Loucy (cell line): ENCODE data around the gene NRG3.

Experiments
- CTCF ChIP-seq: fragments of 200-600 bp; sonication (generic); conservative IDR thresholded peaks from 2 replicates; pipeline ENCODE4 v1.5.1; 2014; ENCODE audit warnings: mild to moderate bottlenecking, antibody characterized with exemption, low read length
- EZH2phosphoT487 ChIP-seq: fragments of 200-600 bp; IDR thresholded peaks from 2 replicates; pipeline ENCODE4 v1.6.1; 2018; ENCODE audit warnings: antibody characterized with exemption, mild to moderate bottlenecking, moderate library complexity, borderline replicate concordance

GRCh38 chr10:82211346-82211745, 336.4 kb downstream of the NRG3 start:
- TF ChIP-seq CTCF (no peak), EZH2phosphoT487 (no peak)
